ENCODE results near the gene TTC7B. TPM values are rescaled to one million over a fixed set of nuclear protein-coding genes. Genes with fewer than 3 reads are reported as not detected.

Gene TTC7B
- total RNA-seq, 4 donors from 2014 or later, result 35.0 to 78.7 (median 36.8) TPM

DNA sequence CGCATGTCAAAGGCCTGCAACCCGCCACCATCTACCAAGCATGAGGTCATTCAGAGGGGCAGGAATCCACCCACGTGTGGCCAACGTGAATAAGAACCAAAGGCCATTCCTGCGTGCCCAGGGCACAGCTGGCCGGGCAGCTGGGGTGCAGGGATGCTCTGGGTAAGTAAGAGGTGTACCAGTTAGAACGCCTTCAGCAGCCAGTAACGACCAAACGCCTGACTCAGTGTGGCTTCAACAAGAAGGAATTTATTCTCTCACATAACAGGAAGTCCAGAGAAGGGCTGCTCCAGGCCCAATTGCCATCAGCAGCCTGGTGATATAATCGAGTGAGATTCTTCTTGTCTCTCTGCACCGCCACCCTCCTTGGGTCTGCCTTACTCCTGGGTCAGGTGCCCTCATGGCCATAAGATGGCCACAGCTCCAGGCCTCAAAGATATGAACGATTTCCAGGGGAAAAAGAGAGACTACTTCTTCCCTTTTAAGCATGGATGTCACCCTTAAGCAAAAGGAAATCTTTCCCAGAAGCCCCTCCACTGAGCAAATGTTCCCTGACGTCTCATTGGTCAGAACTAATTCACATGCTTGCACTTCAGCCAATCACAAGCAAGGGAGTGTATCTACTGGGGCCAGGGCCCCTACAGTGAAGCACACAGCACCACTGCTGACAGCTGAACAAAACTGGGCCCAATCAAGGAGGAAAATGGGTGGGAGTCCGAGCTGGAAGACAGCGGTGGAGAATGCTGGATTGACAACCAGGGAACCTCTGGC is 7.3 kb downstream of the TTC7B start:
- Histone ChIP-seq H3K4me1 (peaks cover 54 to 58% of the 10 kb centered on the region in 2 donors), H3K9me3 (no peaks in the 10 kb centered on the region), H3K4me3 (no peak overlapping the region), H3K27me3 (no peaks in the 10 kb centered on the region), H3K36me3 (no peaks in the 10 kb centered on the region), H3K27ac (peak overlapping the region; percentile 12 to 53 (median 46))
- ATAC-seq (no peak), DNase-seq (no peak)
- TF ChIP-seq, protein P1, sequence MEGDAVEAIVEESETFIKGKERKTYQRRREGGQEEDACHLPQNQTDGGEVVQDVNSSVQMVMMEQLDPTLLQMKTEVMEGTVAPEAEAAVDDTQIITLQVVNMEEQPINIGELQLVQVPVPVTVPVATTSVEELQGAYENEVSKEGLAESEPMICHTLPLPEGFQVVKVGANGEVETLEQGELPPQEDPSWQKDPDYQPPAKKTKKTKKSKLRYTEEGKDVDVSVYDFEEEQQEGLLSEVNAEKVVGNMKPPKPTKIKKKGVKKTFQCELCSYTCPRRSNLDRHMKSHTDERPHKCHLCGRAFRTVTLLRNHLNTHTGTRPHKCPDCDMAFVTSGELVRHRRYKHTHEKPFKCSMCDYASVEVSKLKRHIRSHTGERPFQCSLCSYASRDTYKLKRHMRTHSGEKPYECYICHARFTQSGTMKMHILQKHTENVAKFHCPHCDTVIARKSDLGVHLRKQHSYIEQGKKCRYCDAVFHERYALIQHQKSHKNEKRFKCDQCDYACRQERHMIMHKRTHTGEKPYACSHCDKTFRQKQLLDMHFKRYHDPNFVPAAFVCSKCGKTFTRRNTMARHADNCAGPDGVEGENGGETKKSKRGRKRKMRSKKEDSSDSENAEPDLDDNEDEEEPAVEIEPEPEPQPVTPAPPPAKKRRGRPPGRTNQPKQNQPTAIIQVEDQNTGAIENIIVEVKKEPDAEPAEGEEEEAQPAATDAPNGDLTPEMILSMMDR (IDR thresholded peaks at IDR 0.05 in 4 of 5, conservative IDR thresholded peaks at IDR 0.05 in 1 of 5), result no peak
- no peak for TF ChIP-seq POLR2A (IDR thresholded peaks at IDR 0.05)
- intact Hi-C loops (cut with DNase I; ENCODE audit: low total_unique reads) (no loop called here), in situ Hi-C loops (cut with MboI; ENCODE audit: low sequenced_read_pairs in 4 of 4) (loop anchor here in 1 of 4 donors (25.0 kb wide), 1 partner anchor 822 kb away; no protein-coding TSS in a partner anchor)

DNA sequence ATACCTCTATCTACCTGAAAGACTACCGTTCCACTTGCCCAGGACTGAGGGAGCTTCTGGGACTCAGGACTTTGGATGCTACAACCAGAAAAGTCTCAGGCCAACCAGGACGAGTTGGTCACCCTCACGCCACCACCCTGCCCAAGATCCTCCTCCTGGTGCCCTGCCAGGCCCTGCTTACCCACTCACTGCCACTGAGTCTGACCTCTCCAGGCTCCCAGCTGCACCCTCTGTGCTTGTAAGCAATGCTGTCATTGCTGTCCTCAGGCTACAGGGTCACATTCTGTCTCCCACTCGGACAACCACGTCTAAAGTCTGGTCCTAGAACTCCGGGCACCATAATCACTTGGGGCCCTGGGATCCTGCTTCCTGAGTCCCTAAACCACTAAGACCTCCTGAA is 9.2 kb downstream of the TTC7B start:
- no peak for TF ChIP-seq POLR2A (IDR thresholded peaks at IDR 0.05)
- TF ChIP-seq, protein P1 (IDR thresholded peaks at IDR 0.05 in 4 of 5, conservative IDR thresholded peaks at IDR 0.05 in 1 of 5), result no peak

DNA sequence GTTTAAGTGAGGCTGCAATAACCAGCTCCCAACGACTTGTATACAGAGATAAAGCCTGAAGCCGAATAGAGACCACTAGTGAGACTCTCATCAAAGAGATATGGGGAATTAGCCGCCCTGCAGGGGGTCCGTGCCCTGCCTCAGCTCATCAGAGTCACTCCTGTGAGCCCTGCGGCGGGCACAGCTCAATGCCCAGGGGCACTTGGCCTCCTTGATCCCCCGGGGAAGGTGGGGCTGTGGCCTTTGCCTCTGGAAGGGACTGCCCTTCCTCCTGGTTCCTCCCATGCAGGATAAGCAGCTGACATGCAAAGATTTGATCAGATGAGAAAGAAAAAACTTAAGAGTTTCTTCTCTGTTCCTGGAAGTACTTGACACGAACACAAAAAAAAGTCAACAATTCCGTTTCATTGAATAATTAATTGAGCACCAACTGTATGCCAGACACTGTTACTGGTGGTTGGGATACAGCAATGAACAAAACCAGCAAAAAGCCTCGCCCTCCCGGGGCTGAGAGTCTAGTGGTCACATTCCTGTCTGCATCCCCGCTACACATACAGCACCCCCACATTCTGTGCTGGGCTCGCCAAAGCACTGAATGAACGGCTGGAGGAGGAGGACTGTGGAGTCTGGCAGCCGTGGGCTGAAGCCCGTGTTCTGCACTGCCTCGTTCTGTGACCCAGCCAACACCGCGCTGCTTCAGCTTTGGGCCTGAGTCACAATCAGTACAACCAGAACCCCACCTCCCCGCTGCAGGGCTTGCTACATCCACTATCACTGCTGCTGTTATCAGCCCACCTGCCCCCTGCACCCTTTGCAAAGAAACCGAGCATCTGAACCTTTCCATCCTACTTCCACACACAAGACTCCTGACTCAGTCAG is 10.3 kb downstream of the TTC7B start:
- no peak for TF ChIP-seq POLR2A (IDR thresholded peaks at IDR 0.05)
- TF ChIP-seq, protein P1 (IDR thresholded peaks at IDR 0.05 in 4 of 5, conservative IDR thresholded peaks at IDR 0.05 in 1 of 5), result no peak
- intact Hi-C loops (cut with DNase I; ENCODE audit: low total_unique reads) (no loop called here), in situ Hi-C loops (cut with MboI; ENCODE audit: low sequenced_read_pairs in 4 of 4) (loop anchor here in 1 of 4 donors (25.0 kb wide), 1 partner anchor 819 kb away; no protein-coding TSS in a partner anchor)
- Histone ChIP-seq H3K36me3 (no peaks in the 10 kb centered on the region), H3K4me1 (peaks cover 38 to 48% of the 10 kb centered on the region in 2 donors), H3K4me3 (no peak overlapping the region), H3K9me3 (no peaks in the 10 kb centered on the region), H3K27me3 (no peaks in the 10 kb centered on the region), H3K27ac (no peak overlapping the region)
- no peak for DNase-seq
- no peak for ATAC-seq

More for the DNA sequence above, 9.2 kb downstream of the TTC7B start:
- no peak for ATAC-seq
- Histone ChIP-seq H3K27me3 (no peaks in the 10 kb centered on the region), H3K27ac (peak overlapping the region in 3 of 4 donors; percentile 18 to 47 (median 23)), H3K4me3 (no peak overlapping the region), H3K36me3 (no peaks in the 10 kb centered on the region), H3K9me3 (no peaks in the 10 kb centered on the region), H3K4me1 (peaks cover 48 to 49% of the 10 kb centered on the region in 2 donors)
- intact Hi-C loops (cut with DNase I; ENCODE audit: low total_unique reads), result no loop called here
- in situ Hi-C loops (cut with MboI; ENCODE audit: low sequenced_read_pairs in 4 of 4), result loop anchor here in 1 of 4 donors (25.0 kb wide), 1 partner anchor 820 kb away; no protein-coding TSS in a partner anchor
- no peak for DNase-seq

DNA sequence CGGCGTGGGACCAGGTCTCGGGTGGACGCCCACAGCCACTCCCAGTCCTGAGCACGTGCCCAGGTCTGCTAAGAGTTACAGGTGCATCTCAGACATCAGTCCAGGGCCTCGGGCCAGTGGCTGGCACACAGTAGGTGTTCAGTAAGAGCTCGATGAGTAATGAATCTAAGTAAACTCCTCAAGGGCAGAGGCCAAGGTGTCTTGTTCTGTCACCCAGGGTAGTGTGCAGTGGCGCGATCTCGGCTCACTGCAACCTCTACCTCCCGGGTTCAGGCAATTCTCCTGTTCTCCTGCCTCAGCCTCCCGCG is 11.2 kb downstream of the TTC7B start:
- ATAC-seq, result no peak
- Histone ChIP-seq H3K4me3 (no peak overlapping the region), H3K27me3 (no peaks in the 10 kb centered on the region), H3K9me3 (no peaks in the 10 kb centered on the region), H3K27ac (peak overlapping the region in 1 of 4 donors; percentile 50), H3K4me1 (peaks cover 30 to 39% of the 10 kb centered on the region in 2 donors), H3K36me3 (no peaks in the 10 kb centered on the region)
- TF ChIP-seq, protein P1 (IDR thresholded peaks at IDR 0.05 in 4 of 5, conservative IDR thresholded peaks at IDR 0.05 in 1 of 5), result no peak
- no peak for TF ChIP-seq POLR2A (IDR thresholded peaks at IDR 0.05)
- intact Hi-C loops (cut with DNase I; ENCODE audit: low total_unique reads) (no loop called here), in situ Hi-C loops (cut with MboI; ENCODE audit: low sequenced_read_pairs in 4 of 4) (loop anchor here in 1 of 4 donors (25.0 kb wide), 1 partner anchor 818 kb away; no protein-coding TSS in a partner anchor)
- no peak for DNase-seq

Data from gastrocnemius medialis (tissue), 4 donors.